H9 (cell line): ENCODE data around the gene TEX38. TPM values are rescaled to one million over a fixed set of nuclear protein-coding genes. Genes with fewer than 3 reads are reported as not detected.

ENCODE experiments used
- DNase-seq: peaks from one replicate; pipeline ENCODE4 v3.0.0-alpha.2; 2017
- H2AFZ ChIP-seq: one replicate; pipeline ENCODE4 v1.6.1; 2013; ENCODE audit warnings: mild to moderate bottlenecking, low read length, control low read depth, moderate library complexity
- H2AK5ac ChIP-seq: 2 replicates; pipeline ENCODE4 v1.6.1; 2013; ENCODE audit warnings: low read length, control low read depth, mixed read lengths; ENCODE audit not compliant: insufficient read length
- H2BK120ac ChIP-seq: one replicate; pipeline ENCODE4 v1.6.1; 2013; ENCODE audit warnings: low read depth, mild to moderate bottlenecking, low read length, control low read depth, inconsistent platforms; ENCODE audit not compliant: poor library complexity, severe bottlenecking
- H2BK12ac ChIP-seq: 2 replicates; pipeline ENCODE4 v1.6.1; 2013; ENCODE audit warnings: low read length, control low read depth, mixed read lengths, low read depth; ENCODE audit not compliant: insufficient read length
- H2BK15ac ChIP-seq: 2 replicates; pipeline ENCODE4 v1.6.1; 2013; ENCODE audit warnings: low read depth, low read length, control low read depth
- H2BK20ac ChIP-seq: one replicate; pipeline ENCODE4 v1.6.1; 2013; ENCODE audit warnings: low read depth, mild to moderate bottlenecking, low read length, control low read depth, inconsistent platforms; ENCODE audit not compliant: poor library complexity, severe bottlenecking
- H2BK5ac ChIP-seq: 2 replicates; pipeline ENCODE4 v1.6.1; 2013; ENCODE audit warnings: low read length, control low read depth, mixed read lengths; ENCODE audit not compliant: insufficient read length
- H3K14ac ChIP-seq: 2 replicates; pipeline ENCODE4 v1.6.1; 2013; ENCODE audit warnings: low read length, control low read depth; ENCODE audit not compliant: insufficient read depth
- H3K18ac ChIP-seq: 2 replicates; pipeline ENCODE4 v1.6.1; 2013; ENCODE audit warnings: low read depth, mild to moderate bottlenecking, mixed read lengths, low read length, control low read depth; ENCODE audit not compliant: insufficient read length
- H3K23ac ChIP-seq: 2 replicates; pipeline ENCODE4 v1.6.1; 2013; ENCODE audit warnings: low read length, control low read depth, mixed read lengths, low read depth; ENCODE audit not compliant: insufficient read length
- H3K23me2 ChIP-seq: 2 replicates; pipeline ENCODE4 v1.6.1; 2013; ENCODE audit warnings: low read depth, mild to moderate bottlenecking, mixed read lengths, low read length, control low read depth; ENCODE audit not compliant: insufficient read length, poor library complexity, severe bottlenecking
- H3K27ac ChIP-seq: 2 replicates; pipeline ENCODE4 v1.5.1; 2013; ENCODE audit warnings: low read length, control low read depth, mixed read lengths, low read depth; ENCODE audit not compliant: insufficient read length
- H3K27me3 ChIP-seq: 2 replicates; pipeline ENCODE4 v1.6.1; 2013; ENCODE audit warnings: low read length, control low read depth, inconsistent platforms; ENCODE audit not compliant: insufficient read depth
- H3K4ac ChIP-seq: 2 replicates; pipeline ENCODE4 v1.6.1; 2013; ENCODE audit warnings: low read depth, mild to moderate bottlenecking, control low read depth, inconsistent platforms, low read length, moderate library complexity
- H3K4me1 ChIP-seq: 2 replicates; pipeline ENCODE4 v1.6.1; 2013; ENCODE audit warnings: low read length, control low read depth, inconsistent platforms; ENCODE audit not compliant: insufficient read depth
- H3K4me2 ChIP-seq: 2 replicates; pipeline ENCODE4 v1.6.1; 2013; ENCODE audit warnings: low read length, control low read depth, mixed read lengths; ENCODE audit not compliant: insufficient read length, insufficient read depth
- H3K56ac ChIP-seq: 2 replicates; pipeline ENCODE4 v1.6.1; 2013; ENCODE audit warnings: low read depth, mild to moderate bottlenecking, mixed read lengths, low read length, control low read depth; ENCODE audit not compliant: insufficient read length
- H3K79me1 ChIP-seq: 2 replicates; pipeline ENCODE4 v1.6.1; 2013; ENCODE audit warnings: low read depth, mild to moderate bottlenecking, moderate library complexity, low read length, control low read depth, inconsistent platforms; ENCODE audit not compliant: insufficient read depth, poor library complexity, severe bottlenecking
- H3K79me2 ChIP-seq: 2 replicates; pipeline ENCODE4 v1.6.1; 2013; ENCODE audit warnings: low read length, control low read depth, inconsistent platforms; ENCODE audit not compliant: insufficient read depth
- H3K9ac ChIP-seq: 2 replicates; pipeline ENCODE4 v1.6.1; 2013; ENCODE audit warnings: low read length, control low read depth, mixed read lengths; ENCODE audit not compliant: insufficient read length; ENCODE audit errors: extremely low read depth
- H3K9me3 ChIP-seq: one replicate; pipeline ENCODE4 v1.6.1; 2013; ENCODE audit warnings: low read depth, low read length, inconsistent platforms; ENCODE audit not compliant: control insufficient read depth
- H3T11ph ChIP-seq: one replicate; pipeline ENCODE4 v1.6.1; 2013; ENCODE audit warnings: mild to moderate bottlenecking, low read length, control low read depth, inconsistent platforms
- H4K20me1 ChIP-seq: one replicate; pipeline ENCODE4 v1.6.1; 2013; ENCODE audit not compliant: control insufficient read depth, insufficient read length, insufficient read depth
- H4K5ac ChIP-seq: 2 replicates; pipeline ENCODE4 v1.6.1; 2013; ENCODE audit warnings: low read depth, mild to moderate bottlenecking, mixed read lengths, low read length, control low read depth; ENCODE audit not compliant: insufficient read length
- H4K8ac ChIP-seq: replicated peaks from 2 replicates; pipeline ENCODE4 v1.6.1; 2013; ENCODE audit warnings: low read length, control low read depth, mixed read lengths, low read depth; ENCODE audit not compliant: insufficient read length
- H4K91ac ChIP-seq: 2 replicates; pipeline ENCODE4 v1.6.1; 2013; ENCODE audit warnings: low read depth, mild to moderate bottlenecking, moderate library complexity, mixed read lengths, low read length, control low read depth; ENCODE audit not compliant: insufficient read length
- H3K27ac Mint-ChIP-seq, 3 experiments: 2 replicates in 2 of 3; 3 replicates in 1 of 3; pipeline ENCODE4 v1.8.0; 2020 to 2021; ENCODE audit warnings: mixed read lengths in 3 of 3, mild to moderate bottlenecking in 1 of 3, moderate library complexity in 1 of 3
- H3K27me3 Mint-ChIP-seq: 2 replicates; pipeline ENCODE4 v1.8.0; 2021; ENCODE audit warnings: low read depth, mild to moderate bottlenecking, moderate library complexity, mixed read lengths
- H3K36me3 Mint-ChIP-seq, 3 experiments: 2 replicates in 2 of 3; 3 replicates in 1 of 3; pipeline ENCODE4 v1.8.0; 2020 to 2021; ENCODE audit warnings: low read depth in 3 of 3, mixed read lengths in 3 of 3; ENCODE audit not compliant: insufficient read depth in 1 of 3
- H3K4me1 Mint-ChIP-seq, 2 experiments: 2 replicates each; pipeline ENCODE4 v1.8.0; 2020; ENCODE audit warnings: mixed read lengths in 2 of 2
- H3K4me3 Mint-ChIP-seq, 2 experiments: 2 replicates in 1 of 2; 3 replicates in 1 of 2; pipeline ENCODE4 v1.8.0; 2020 to 2021; ENCODE audit warnings: mild to moderate bottlenecking in 2 of 2, mixed read lengths in 2 of 2, moderate library complexity in 1 of 2
- H3K9me3 Mint-ChIP-seq, 2 experiments: 2 replicates in 1 of 2; 3 replicates in 1 of 2; pipeline ENCODE4 v1.8.0; 2020; ENCODE audit warnings: mild to moderate bottlenecking in 2 of 2, mixed read lengths in 2 of 2, moderate library complexity in 1 of 2
- WGBS: extraction: QIAGEN DNeasy Blood & Tissue Kit; methylation state at CpG from one replicate; pipeline ENCODE4 v1.1.7; 2013; ENCODE audit warnings: missing lambda C conversion rate, low lambda C conversion rate, mixed read lengths; ENCODE audit not compliant: insufficient read length; ENCODE audit errors: extremely low coverage; 5-methylcytosine and 5-hydroxymethylcytosine counted together
- total RNA-seq: library from RNA; stranded (reverse); gene quantifications from 2 replicates; pipeline ENCODE4 v1.2.1, GENCODE V29; 2021
- TF ChIP-seq, protein P1 (sequence below): fragments of 200-600 bp; sonication (generic); conservative IDR thresholded peaks from 3 replicates; pipeline ENCODE4 v1.8.0; 2021; ENCODE audit warnings: antibody characterized with exemption, mild to moderate bottlenecking

The TEX38 gene
- total RNA-seq, 1 experiment from 2014 or later: not detected

DNA sequence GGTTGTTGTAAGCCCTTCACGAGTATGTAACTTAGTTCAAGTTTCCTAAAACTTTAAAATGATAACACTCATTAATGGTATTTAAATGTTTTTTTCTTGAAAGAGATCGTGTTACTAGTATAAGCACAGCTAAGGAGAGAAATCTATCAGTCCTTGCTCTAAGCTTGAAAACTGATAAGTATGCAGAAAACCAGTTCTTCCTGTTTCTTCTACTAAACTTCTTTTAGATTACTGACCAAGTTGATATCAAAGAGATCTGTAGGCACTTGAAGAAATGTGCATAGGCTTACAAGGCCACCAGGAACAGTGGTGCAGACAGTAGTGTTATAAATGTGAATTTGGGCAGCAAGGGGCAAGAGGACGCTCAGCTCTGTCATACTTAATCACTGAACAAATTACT, 43.3 kb downstream of the TEX38 start:
- Histone ChIP-seq H3K18ac (no peak overlapping the region), H3K9ac (no peak overlapping the region), H3K9me3 (no peaks in the 10 kb centered on the region), H4K5ac (no peak overlapping the region), H2BK120ac (no peak overlapping the region), H4K8ac (no peak overlapping the region), H2BK20ac (no peak overlapping the region), H3K79me1 (peaks cover 16% of the 10 kb centered on the region), H4K20me1 (no peaks in the 10 kb centered on the region), H2AK5ac (no peak overlapping the region), H3K79me2 (peaks cover 15% of the 10 kb centered on the region), H3K14ac (no peak overlapping the region), H3K27ac (no peak overlapping the region), H2BK12ac (no peak overlapping the region), H3T11ph (no peak overlapping the region), H3K4ac (no peak overlapping the region), H3K4me2 (no peak overlapping the region), H3K4me1 (peaks cover 9% of the 10 kb centered on the region; the same call in 1 of the 2 replicates), H3K23ac (no peak overlapping the region), H3K27me3 (no peaks in the 10 kb centered on the region), H4K91ac (no peak overlapping the region), H3K56ac (no peak overlapping the region), H2BK15ac (no peak overlapping the region), H2BK5ac (no peak overlapping the region), H2AFZ (no peak overlapping the region), H3K23me2 (peaks cover 8% of the 10 kb centered on the region)
- Mint-ChIP-seq H3K4me1 (peaks cover 21 to 25% of the 10 kb centered on the region in 2 experiments), H3K27ac (no peak overlapping the region), H3K9me3 (no peaks in the 10 kb centered on the region), H3K36me3 (peaks cover 3 to 50% (median 25%) of the 10 kb centered on the region in 3 experiments; a peak in 6 of 7 replicates), H3K27me3 (no peaks in the 10 kb centered on the region), H3K4me3 (no peak overlapping the region)
- WGBS: no CpG with 5 or more reads among the region's 3 CpGs
- TF ChIP-seq, protein P1, sequence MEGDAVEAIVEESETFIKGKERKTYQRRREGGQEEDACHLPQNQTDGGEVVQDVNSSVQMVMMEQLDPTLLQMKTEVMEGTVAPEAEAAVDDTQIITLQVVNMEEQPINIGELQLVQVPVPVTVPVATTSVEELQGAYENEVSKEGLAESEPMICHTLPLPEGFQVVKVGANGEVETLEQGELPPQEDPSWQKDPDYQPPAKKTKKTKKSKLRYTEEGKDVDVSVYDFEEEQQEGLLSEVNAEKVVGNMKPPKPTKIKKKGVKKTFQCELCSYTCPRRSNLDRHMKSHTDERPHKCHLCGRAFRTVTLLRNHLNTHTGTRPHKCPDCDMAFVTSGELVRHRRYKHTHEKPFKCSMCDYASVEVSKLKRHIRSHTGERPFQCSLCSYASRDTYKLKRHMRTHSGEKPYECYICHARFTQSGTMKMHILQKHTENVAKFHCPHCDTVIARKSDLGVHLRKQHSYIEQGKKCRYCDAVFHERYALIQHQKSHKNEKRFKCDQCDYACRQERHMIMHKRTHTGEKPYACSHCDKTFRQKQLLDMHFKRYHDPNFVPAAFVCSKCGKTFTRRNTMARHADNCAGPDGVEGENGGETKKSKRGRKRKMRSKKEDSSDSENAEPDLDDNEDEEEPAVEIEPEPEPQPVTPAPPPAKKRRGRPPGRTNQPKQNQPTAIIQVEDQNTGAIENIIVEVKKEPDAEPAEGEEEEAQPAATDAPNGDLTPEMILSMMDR: no peak
- DNase-seq: no peak
